Activated CD4-positive, alpha-beta T cell treated with anti-CD3 and anti-CD28 coated beads, Interleukin-2, amount 50 U/mL, for 16 hours (primary cell): ENCODE results near the gene GJA1.
"Not testable (repeated sequence)": the region's sequence is repeated elsewhere in the genome, so short reads cannot be mapped to it uniquely, and the experiment has no call there.

Experiments
- DNase-seq: peaks from one replicate; pipeline ENCODE4 v3.0.0-alpha.2; 2020

GJA1 gene

DNA sequence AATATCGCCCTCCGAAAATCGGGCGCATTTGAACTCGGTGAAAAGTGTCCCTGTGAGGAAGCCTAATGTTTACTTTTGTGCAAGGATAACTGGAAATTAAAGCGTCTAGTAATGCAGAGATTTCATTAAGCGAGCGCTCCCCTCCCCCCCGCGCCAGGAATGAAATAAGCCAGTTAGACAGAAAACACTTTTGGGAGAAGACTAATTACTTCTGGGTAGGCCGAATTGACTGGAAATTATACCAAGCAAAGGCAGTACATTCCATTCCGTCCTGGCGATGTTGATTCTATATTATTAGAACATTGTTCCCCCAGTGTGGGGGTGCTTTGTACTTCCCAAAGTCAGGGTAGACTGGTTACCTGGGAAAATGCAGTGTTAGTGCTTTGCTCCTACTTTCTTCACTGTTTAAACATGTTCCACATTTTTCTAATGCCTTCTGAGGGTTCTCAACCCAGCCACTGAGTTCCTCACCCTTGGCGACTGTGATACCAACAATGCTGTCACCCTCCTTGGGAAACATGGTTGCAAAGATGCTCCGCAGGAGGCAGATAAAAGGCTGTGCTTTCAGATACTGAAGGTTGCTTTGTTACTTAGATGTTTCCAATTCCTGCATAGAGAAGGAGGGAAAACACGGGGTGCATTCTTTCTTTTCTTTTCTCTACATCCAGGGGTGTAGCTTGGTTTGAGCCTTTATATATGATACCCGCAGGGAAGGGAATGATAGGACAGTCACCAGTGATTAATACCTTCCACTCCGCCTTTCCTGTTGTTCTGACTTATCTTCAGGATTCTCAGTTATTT is 2.6 kb downstream of the GJA1 start:
- DNase-seq = no peak

DNA sequence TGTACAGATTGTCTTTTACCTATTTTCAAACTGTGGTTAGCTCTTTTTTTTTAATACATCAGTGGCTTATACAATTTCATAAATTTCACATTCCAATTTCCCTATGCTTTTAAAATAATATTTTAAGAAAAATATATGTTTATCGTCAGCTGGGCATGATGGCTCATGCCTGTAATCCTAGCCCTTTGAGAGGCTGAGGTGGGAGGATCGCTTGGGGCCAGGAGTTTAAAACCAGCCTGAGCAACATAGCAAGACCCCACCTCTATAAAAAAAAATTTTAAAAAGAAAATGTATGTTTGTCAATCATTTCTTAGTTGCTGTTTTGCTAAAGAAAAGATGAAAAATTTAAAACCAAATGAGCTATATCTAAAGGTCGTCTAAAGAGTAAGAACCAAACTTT is 3.4 kb downstream of the GJA1 start:
- DNase-seq = no peak

DNA sequence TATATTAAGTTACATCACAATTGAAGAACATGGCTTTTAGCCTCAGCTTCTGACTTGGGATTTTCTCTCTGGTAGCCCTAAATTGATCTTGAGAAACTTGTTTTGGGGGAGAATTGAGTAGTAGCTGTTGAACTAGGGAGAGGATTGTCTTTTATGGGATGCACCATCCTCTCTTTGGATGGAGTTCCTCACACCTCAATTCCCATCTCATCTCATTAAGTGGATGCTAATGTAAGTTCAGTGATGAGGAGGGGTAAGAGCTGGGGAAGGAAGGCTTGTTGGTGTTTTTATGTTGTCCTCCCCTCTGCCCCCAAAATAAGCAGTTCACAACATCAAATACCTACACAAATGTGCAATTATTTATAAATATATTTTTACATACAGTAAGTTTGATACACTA is 4.0 kb downstream of the GJA1 start:
- no peak for DNase-seq

DNA sequence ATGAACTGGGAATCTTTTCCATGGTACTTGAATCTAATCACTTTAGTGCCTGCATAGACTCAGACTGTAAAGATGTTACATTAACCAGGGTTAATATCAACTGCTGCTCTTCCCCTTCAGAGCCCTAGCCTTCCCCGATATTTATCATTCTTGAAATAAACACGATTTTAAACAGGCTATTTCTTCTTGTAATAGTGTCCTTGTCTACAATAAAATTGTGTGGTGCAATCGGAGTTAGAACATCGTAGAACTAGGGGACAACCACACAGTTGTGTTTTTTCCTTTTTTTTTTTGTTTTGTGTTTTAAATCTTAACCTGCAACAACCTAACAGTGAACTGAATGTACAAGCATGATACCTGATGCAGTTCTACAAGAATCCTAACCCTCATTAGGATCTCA is 4.5 kb downstream of the GJA1 start:
- no peak for DNase-seq

DNA sequence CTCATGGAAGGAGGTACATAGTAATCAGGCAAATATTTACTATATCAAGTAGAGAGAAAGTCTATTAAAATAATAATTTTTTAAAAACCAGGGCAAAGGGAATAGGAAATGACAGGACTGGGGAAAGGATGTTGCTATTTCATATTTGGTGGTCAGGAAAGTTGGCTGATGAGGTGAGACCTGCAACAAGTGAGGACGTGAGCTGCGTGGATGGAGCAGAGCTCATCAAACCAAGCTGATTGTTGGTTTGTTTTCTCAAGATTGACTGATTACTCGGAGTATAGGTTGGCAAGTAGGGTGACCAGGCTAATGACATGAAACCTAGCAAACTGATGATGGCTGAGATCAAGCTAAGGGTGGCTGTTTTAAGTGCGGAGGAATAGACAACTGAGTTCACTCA is 6.0 kb downstream of the GJA1 start:
- no peak for DNase-seq

DNA sequence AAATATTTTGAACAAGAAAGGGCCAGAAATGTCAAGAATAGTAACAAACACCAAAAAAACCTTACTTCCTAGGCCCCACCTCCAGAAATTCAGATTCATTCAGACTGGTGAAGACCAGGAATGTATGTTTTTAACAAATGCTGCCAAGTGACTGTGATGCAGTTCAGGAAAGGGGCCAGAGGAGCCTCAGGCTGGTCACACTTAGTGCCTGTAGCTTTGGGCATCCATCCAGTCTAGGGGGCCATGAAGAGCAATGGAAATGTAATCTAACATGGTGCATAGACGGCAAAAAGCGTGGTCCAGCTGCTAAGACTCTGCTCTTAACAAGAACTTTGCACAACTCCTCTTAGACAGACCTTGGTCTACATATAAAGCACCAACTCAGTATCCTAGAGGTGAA is 7.1 kb downstream of the GJA1 start:
- no peak for DNase-seq

DNA sequence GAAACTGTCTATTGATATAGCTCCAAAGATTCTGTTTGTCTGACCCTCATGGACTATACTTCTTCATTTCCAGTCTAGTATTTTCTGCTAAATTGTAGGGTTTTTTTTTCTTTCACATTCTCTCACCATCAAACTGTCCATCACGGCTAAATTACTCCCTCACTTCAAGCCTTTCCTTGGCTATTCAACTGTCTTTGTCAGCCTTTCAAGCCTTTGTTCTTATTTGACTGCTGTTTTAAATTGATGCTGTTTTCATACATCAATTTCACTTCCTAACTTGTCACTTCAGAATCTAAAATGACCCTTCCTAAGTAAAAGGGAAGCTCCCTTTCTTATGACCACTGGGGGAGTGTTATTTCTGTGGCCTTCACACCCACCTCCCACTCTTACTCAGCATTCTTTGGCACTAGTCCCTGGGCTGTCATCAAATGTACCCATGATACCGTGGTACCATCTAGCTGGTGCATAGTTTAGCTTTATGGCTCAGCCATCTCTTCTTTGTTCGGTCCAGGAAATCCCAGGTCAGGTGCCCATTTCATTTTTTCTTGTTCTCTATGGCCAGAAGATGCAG is 8.6 kb downstream of the GJA1 start:
- no peak for DNase-seq

DNA sequence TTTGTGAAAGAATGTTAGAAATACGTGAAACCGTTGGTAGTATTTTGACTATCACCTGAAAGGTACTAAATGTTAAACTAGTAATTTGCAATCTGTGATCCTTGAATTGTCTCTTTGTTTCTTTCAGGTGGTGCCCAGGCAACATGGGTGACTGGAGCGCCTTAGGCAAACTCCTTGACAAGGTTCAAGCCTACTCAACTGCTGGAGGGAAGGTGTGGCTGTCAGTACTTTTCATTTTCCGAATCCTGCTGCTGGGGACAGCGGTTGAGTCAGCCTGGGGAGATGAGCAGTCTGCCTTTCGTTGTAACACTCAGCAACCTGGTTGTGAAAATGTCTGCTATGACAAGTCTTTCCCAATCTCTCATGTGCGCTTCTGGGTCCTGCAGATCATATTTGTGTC is 11.3 kb downstream of the GJA1 start:
- DNase-seq = not testable (repeated sequence)

DNA sequence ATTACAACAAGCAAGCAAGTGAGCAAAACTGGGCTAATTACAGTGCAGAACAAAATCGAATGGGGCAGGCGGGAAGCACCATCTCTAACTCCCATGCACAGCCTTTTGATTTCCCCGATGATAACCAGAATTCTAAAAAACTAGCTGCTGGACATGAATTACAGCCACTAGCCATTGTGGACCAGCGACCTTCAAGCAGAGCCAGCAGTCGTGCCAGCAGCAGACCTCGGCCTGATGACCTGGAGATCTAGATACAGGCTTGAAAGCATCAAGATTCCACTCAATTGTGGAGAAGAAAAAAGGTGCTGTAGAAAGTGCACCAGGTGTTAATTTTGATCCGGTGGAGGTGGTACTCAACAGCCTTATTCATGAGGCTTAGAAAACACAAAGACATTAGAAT is 12.3 kb downstream of the GJA1 start:
- DNase-seq = not testable (repeated sequence)

DNA sequence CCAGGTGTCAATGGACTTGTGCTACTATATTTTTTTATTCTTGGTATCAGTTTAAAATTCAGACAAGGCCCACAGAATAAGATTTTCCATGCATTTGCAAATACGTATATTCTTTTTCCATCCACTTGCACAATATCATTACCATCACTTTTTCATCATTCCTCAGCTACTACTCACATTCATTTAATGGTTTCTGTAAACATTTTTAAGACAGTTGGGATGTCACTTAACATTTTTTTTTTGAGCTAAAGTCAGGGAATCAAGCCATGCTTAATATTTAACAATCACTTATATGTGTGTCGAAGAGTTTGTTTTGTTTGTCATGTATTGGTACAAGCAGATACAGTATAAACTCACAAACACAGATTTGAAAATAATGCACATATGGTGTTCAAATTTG is 13.1 kb downstream of the GJA1 start:
- not testable (repeated sequence) for DNase-seq

DNA sequence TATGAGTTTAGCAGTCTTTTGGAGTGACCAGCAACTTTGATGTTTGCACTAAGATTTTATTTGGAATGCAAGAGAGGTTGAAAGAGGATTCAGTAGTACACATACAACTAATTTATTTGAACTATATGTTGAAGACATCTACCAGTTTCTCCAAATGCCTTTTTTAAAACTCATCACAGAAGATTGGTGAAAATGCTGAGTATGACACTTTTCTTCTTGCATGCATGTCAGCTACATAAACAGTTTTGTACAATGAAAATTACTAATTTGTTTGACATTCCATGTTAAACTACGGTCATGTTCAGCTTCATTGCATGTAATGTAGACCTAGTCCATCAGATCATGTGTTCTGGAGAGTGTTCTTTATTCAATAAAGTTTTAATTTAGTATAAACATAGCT is 13.9 kb downstream of the GJA1 start:
- no peak for DNase-seq

DNA sequence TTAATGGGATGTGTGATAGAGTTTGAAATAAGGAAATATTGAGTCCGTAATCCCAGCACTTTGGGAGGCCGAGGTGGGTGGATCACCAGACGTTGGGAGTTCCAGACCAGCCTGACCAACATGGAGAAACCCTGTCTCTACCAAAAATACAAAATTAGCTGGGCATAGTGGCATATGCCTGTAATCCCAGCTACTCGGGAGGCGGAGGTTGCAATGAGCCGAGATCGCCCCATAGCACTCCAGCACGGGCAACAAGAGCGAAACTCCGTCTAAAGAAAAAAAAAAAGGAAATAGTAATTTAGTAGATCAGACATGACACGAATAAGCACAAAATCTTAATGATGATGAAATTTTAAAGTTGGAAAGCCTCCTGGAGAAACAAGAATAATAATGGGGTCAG is 14.8 kb downstream of the GJA1 start:
- DNase-seq = no peak

DNA sequence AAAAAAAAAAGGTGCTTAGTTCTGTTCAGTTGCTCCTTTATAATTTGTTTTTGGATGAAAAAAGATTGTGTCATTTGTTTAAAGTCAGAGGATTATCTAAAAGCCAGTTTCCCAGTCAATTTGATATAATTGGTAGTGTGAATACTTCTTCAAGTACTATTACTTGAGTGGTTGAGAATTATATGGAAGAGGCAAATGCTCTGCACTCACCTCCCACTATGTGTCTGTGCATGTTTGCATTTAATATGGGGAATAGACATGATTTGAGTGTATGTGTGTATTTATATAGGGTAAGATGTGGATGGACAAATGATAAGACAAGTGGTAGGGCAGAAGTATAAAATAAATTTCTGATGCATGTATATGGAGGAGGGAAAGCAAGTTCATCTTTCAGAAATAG is 15.8 kb downstream of the GJA1 start:
- DNase-seq = no peak

DNA sequence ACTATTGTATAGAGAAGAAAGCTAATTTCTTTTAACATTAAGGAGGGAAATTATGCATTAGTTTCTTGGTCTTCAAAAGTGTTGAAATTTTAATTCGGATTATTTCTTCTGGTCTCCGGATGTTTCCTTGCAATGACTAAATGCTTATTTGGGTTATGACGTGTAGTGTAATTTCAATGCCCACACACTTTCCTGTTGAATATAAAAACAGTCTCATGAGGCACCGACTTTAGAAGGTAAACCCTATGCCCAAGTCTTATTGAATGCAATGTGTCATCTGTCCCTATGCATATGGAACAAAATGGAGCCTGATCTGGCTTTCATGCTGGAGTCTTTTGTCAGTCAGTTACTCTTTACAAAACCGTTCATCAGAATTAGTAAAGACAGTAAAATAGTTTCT is 17.7 kb downstream of the GJA1 start:
- DNase-seq = no peak

DNA sequence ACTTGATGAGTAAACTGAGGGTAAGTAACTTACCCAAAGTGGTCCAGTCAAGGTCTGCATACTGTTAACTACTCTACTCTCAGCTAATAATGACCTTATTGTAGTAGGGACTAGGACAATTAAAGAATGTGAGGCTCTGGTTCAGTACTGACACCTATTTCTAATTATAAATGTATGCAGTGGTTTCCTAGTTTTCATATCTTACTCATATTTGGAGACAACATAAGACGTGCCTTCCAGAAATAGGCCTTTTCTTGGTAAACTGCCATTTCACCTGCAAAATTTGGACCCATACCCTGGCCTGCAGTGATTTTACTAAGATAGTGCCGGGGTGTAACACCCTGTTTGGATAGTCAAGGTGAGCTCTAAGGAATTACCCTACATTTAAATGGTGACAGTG is 24.7 kb downstream of the GJA1 start:
- DNase-seq = no peak

DNA sequence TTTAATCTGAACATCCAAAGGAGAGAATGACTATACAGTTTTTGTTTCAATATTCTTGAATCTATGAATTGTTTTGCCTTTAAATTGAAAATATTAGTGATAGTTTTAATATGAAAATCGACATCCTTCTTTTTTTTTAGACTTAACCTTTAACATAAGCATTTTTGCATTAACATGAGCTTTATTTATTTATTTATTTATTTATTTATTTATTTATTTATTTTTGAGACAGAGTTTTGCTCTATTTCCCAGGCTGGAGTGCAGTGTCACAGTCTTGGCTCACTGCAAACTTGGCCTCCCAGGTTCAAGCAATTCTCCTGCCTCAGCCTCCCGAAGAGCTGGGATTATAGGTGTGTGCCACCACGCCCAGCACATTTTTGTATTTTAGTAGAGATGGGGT is 27.6 kb downstream of the GJA1 start:
- DNase-seq = no peak

DNA sequence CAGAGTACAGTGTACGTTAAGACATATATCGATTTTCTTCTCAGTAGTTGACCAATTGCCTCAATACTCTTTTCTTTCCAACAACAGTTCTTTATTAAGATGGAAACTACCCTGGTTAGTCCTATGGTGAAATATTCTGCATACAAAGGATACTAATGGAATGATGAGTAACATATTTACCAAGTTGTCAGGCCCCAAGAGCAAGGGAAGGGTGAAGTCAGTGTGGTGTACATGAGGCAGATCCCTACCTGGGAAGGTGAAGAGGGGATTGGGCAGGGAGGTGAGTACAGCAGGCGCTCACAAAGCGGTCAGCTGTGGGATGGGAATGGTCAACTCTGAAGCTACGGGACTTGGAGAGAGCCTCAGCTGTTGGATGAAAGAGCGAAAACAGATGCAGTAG is 29.7 kb downstream of the GJA1 start:
- DNase-seq = no peak

DNA sequence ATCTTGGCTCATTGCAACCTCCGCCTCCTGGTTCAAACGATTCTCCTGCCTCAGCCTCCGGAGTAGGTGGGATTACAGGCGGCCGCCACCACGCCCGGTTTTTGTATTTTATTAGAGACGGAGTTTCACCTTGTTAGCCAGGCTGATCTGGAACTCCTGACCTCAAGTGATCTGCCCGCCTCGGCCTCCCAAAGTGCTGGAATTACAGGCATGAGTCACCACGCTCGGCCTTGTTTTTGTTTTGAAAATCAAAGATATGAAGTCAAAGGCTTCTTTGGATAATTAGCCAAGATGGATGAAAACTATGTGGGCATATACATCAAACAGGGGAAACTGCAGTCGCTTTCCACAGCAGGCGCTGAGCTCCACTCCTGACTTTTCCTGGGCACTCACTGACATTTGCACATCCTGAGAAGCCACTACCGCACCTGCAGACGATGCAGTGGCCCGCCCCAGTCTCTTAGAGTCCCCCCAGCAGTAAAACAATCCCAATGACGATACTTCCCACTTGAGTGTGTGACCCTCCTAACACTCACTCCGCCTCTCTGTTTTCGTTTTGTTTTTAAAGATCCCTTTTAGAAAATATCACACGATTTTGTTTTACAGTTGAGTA is 44.1 kb downstream of the GJA1 start:
- DNase-seq = no peak

DNA sequence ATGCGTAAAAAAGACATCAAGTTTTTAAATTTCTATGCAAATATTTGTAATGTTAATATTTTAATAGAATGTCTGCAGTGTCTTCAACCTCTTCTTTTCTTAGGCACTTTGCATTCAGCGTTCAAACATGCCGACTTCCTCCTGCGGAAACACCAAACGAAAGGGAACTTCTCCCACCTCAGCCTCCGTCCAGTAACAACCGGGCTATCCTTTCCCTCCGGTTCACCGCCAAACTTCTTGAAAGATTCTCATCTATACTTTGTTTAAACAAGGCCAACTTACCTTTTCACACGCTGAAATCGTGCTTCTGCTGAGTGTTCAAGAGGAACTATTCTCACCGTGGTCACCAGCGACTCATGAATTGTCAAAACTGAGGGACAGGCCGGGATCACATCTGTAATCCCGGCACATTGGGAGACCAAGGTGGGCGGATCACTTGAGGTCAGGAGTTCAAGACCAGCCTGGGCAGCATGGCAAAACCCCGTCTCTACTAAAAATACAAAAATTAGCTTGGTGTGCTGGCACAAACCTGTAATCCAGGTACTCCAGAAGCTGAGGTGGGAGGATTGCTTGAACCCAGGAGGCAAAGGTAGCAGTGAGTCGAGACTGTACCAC is 44.8 kb downstream of the GJA1 start:
- DNase-seq = no peak

DNA sequence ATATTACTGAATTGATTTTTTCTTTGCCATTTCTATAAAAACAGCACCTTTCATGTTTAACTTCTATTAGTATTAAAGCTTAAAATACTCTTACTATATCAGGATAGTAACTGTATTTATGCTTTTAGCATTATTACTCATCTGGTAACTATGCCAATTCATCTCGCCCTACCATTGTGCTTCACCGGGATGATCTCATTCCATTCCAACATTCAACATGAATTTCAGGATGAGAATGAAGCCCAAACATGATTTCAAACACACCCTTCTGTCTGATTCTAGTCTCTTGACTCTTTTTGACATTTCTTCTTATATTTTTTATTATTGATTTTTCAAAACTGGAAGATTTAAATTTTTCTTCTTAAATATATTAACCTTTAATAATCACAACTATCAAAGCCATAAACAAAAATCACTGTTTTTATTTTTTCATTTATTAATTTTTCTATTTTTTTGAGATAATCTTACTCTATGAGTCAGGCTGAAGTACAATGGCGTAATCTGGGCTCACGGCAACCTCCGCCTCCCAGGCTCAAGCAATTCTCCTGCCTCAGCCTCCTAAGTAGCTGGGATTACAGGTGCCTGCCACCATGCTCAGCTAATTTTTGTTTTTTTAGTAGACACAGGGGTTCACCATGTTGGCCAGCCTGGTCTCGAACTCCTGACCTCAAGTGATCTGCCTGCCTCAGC is 46.7 kb downstream of the GJA1 start:
- no peak for DNase-seq

DNA sequence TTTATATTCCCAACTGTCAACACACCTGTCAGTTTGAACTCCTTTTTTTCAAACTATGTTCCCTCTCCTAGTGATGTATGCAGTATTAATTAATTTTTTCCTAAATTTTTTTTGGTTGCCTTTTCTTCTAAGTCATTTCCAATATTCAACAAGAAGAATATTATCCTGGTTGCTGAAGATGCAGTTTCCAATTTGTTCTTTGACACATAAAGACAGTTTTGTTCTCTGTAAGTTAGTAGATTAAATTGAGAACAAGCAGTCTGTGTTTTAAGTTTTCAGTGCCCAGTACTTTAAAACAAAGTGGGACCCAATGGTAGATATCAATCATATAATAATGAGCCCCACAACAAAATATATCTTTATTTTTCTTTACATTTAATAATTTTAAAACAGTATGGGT is 47.3 kb downstream of the GJA1 start:
- DNase-seq = no peak

DNA sequence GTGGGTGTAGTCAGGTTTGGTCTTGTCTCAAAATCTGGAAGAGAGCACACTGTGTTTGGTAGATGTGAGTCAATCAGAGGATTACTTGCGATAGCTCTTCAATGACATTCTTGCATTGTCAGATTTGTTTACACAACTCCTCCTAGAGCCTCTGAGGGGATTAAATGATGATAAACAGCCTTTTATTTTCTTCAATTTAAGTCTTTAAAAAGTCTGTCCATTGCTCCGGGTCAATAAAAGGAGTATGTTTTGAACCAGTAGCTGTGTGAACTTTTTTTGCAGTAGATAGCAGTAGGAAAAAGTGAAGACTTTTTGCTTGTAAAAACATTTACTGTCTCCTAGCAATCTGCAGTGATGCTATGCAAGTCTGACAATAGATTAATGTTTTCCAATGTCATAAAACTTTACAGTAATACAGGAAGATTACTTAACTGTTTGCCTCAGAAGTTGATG is 49.9 kb downstream of the GJA1 start:
- no peak for DNase-seq

DNA sequence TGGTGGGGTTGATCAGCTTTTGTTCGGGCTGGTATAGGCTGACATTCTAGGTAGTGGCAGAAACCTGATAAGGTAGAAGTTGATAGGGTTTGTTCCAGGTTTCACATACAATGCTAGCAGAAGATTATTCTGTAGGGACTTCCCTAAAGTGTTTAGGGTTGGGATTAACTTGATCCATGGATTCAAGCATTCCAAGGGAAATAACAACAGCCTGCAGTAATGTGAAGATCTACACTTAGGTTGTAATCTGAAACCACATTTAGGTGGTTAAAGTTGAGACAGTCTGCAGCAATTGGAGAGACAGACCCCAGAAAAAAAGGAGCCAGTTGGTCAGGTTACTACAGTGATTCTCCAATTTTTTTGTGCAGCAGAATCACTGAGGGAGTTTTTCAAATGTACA is 56.1 kb downstream of the GJA1 start:
- no peak for DNase-seq

DNA sequence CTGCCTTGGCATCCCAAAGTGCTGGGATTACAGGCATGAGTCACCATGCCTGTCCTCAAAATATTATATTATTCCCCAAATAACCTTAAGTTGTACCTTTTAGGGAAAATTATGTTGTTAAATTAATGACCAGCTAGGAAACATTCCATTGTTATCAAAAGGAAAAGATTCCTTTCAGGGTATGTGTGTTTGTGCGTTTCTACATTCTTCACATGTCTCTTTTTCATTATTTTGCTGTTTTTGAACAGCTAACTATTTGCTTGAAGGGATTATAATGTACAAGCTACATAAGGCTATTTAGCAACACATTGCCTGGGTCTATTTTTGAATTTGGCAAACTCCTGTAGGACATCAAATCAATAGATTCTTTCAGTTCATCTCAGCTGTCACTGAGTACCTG is 57.1 kb downstream of the GJA1 start:
- no peak for DNase-seq
